ENCODE results near the gene TMEM201. TPM values are rescaled to one million over a fixed set of nuclear protein-coding genes. Genes with fewer than 3 reads are reported as not detected.

The TMEM201 gene, protein sequence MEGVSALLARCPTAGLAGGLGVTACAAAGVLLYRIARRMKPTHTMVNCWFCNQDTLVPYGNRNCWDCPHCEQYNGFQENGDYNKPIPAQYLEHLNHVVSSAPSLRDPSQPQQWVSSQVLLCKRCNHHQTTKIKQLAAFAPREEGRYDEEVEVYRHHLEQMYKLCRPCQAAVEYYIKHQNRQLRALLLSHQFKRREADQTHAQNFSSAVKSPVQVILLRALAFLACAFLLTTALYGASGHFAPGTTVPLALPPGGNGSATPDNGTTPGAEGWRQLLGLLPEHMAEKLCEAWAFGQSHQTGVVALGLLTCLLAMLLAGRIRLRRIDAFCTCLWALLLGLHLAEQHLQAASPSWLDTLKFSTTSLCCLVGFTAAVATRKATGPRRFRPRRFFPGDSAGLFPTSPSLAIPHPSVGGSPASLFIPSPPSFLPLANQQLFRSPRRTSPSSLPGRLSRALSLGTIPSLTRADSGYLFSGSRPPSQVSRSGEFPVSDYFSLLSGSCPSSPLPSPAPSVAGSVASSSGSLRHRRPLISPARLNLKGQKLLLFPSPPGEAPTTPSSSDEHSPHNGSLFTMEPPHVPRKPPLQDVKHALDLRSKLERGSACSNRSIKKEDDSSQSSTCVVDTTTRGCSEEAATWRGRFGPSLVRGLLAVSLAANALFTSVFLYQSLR
- total RNA-seq (2022; extraction: Qiagen RNA extraction): 10.3 to 14.6 TPM (median 12.7 TPM) in 5 replicates

DNA sequence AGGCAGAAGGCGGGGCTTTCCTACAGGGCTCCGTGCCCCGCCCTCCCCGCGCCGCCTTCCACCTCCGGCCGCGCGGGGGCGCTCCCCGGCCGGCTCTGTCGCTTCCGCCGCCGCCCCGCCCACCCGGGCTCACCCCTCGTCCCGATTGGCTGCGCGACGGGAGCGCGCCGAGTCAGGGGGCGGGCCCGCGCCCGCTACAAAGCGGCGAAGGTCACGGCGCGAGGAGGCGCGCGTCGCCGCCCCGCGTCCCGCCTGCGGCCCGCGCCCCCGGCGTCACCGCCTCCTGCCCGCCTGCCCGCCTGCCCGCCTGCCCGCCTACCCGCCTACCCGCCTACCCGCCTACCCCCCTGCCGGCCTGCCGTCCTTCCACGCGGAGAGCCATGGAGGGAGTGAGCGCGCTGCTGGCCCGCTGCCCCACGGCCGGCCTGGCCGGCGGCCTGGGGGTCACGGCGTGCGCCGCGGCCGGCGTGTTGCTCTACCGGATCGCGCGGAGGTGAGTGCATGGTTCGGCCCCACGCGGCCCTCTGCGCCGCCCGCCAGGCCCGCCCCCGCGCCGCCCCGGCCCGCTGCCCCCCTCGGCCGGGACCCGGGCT is at the start of gene TMEM201:
TSS of gene TMEM201 (plus strand) at position 361 of the 593 bp plus-strand sequence. CDS start at position 381, 20 bp downstream.

DNA sequence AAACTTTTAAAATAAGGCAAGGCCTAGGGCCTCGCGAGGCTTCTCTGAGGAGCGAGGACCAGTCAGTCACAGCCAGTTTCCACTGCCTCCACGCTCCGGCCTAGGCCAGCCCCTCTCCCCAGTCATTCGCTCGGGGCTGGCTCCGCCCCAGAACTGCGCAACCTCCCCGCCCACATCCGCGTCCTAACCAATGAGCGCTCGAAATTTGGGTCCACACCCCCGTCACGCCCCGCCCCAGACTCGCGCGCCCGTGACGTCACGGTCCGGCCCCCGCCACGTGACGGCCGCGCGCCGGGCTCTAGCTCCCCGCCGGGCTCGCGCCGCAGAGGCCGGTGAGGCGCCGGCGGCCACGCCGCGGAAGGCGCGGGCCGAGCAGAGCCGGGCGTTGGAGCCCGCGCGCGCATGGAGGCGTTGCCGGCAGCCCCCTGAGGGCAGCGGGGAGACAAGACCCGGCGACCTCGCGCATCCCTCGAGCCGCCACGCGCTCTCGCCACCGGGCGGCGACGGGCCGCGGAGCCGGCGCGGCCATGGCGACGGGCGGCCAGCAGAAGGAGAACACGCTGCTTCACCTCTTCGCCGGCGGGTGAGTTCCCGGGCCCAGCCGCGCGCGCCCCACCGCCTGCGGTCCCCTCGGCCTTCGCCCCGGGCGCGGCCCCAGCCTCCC is 49.4 kb upstream of the TMEM201 start, which contains the start of gene SLC25A33:
TSS of gene SLC25A33 (plus strand) at position 301 of the 664 bp plus-strand sequence. CDS start at position 528, 227 bp downstream.

DNA sequence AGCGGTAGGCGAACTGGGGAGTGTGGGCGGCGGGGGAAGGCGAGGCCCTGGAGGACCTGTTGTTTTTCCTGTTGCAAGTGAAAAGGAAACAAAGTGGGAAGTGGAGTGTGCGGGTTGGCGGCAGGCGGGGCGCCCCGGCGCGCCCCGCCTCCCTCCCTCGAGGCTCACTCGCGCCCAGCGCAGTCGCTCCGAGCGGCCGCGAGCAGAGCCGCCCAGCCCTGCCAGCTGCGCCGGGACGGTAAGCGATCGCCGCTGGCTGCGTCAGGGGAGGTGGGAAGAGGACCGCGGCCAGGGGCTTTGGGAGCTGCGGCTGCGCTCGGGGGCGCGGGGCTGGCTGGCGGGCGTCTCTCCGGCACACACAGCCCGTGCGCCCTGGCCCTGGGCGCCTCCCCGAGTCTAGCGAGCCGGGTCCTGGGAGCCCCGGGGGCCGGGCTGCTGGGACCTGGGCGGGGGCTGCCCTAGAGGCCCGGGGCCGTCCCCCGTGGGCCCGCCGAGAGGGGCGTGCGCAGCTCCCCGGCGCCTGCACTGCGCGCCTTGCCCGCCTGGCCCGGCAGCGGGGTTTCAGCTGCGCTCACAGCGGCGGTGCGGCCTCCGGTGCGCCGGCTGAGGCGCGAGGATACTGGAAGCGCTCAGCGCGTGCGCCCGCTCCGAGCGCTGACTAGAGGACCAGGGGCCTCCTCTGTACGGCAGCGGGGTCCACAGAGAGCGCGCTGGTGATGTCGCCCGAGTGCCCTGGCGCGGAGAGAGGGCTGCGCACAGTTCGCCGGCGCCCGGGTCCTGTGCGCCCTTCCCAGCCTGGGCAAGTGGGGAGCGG is 63.1 kb downstream of the TMEM201 start, which contains the start of gene PIK3CD:
TSS of gene PIK3CD (plus strand) at position 167 of the 814 bp plus-strand sequence. CDS start 58,725 bp downstream, outside the sequence.

Other genes with a start within 250 kb of the TMEM201 start
- gene SLC25A33, start 49.4 kb upstream of the TMEM201 start, total RNA-seq (2022; extraction: Qiagen RNA extraction): 2.8 to 3.7 TPM (median 3.3 TPM) in 5 replicates
- gene PIK3CD, start 62.8 kb downstream of the TMEM201 start, total RNA-seq (2022; extraction: Qiagen RNA extraction): 6.2 to 8.6 TPM (median 7.5 TPM) in 5 replicates
- 55.1 to 65.1 TPM (median 61.4 TPM) in 5 replicates for gene CLSTN1, start 235.1 kb downstream of the TMEM201 start, total RNA-seq (2022; extraction: Qiagen RNA extraction)